Transverse colon (tissue), 4 donors: ENCODE results near the gene NR4A1. TPM values are rescaled to one million over a fixed set of nuclear protein-coding genes. Genes with fewer than 3 reads are reported as not detected.

Source experiments
- DNase-seq: peaks from one replicate; pipeline ENCODE4 v3.0.0-alpha.2; 2019
- H3K27ac ChIP-seq, 4 donors: fragments of 200-600 bp; sonication (generic); 2 replicates each; pipeline ENCODE4 v1.5.1; 2016 to 2018; ENCODE audit warnings: inconsistent platforms in 4 of 4
- H3K27me3 ChIP-seq: fragments of 200-600 bp; sonication (generic); 2 replicates; pipeline ENCODE4 v1.5.1; 2017; ENCODE audit warnings: inconsistent platforms
- H3K36me3 ChIP-seq, 4 donors: fragments of 200-600 bp; sonication (generic); 2 replicates each; pipeline ENCODE4 v1.5.1; 2017 to 2019; ENCODE audit warnings: inconsistent platforms in 4 of 4
- H3K4me1 ChIP-seq, 4 donors: fragments of 200-600 bp; sonication (generic); 2 replicates each; pipeline ENCODE4 v1.5.1; 2017 to 2020; ENCODE audit warnings: inconsistent platforms in 4 of 4
- H3K4me3 ChIP-seq, 4 donors: fragments of 200-600 bp; sonication (generic); 1 replicate in 1 of 4; 2 replicates in 3 of 4; pipeline versions ENCODE4 v1.5.1 to v1.6.1; 2017 to 2019; ENCODE audit warnings: inconsistent platforms in 4 of 4
- H3K9me3 ChIP-seq, 2 donors: fragments of 200-600 bp; sonication (generic); 2 replicates each; pipeline ENCODE4 v1.5.1; 2017 to 2019; ENCODE audit warnings: inconsistent platforms in 2 of 2
- EP300 ChIP-seq: sonication (generic); formaldehyde crosslinking; IDR thresholded peaks from one replicate; pipeline ENCODE4 v1.6.1; 2017; ENCODE audit warnings: antibody characterized with exemption, low read depth
- POLR2A ChIP-seq: fragments of 450-650 bp; IDR thresholded peaks from one replicate; pipeline ENCODE4 v1.6.1; 2016; ENCODE audit warnings: antibody characterized with exemption, mild to moderate bottlenecking, moderate library complexity
- POLR2AphosphoS5 ChIP-seq, 3 donors: sonication (generic); formaldehyde crosslinking; IDR thresholded peaks; one replicate each; pipeline ENCODE4 v1.6.1; 2016; ENCODE audit warnings: antibody characterized with exemption in 3 of 3
- WGBS, 2 donors: methylation state at CpG; one replicate each; pipeline ENCODE4 v1.1.5; 2018; ENCODE audit warnings: low coverage in 1 of 2; 5-methylcytosine and 5-hydroxymethylcytosine counted together
- in situ Hi-C, 4 donors: fragments of 200-750 bp; cut with MboI; loops; one replicate each; pipeline versions ENCODE4 v1.15.0 to v1.15.1; 2017; ENCODE audit warnings: low sequenced_read_pairs in 3 of 4, low pct_ligation_motif_present in 1 of 4, low pct_unique_long_range_greater_than_20kb in 1 of 4
- intact Hi-C: fragments of 100-400 bp; cut with DNase I; formaldehyde crosslinking; loops from one replicate; pipeline ENCODE4 v1.15.1; 2023; ENCODE audit warnings: low total_unique reads
- total RNA-seq, 4 donors: library from RNA; depleted of rRNA; stranded (reverse); fragments of >200 nt; gene quantifications; one replicate each; pipeline ENCODE4 v1.1.0, GENCODE V29; 2016
- TF ChIP-seq, protein P1 (sequence below), 5 experiments: fragments of 200-600 bp in 3 of 5; fragments of 450-650 bp in 2 of 5; sonication (generic) in 3 of 5; IDR thresholded peaks; 1 replicate in 2 of 5; 2 replicates in 3 of 5; pipeline ENCODE4 v1.5.1; 2016 to 2017; ENCODE audit warnings: antibody characterized with exemption in 5 of 5, inconsistent platforms in 3 of 5, mild to moderate bottlenecking in 2 of 5, moderate library complexity in 1 of 5

The NR4A1 gene
- total RNA-seq, 4 donors from 2014 or later, result 50.7 to 102 (median 76.9) TPM

DNA sequence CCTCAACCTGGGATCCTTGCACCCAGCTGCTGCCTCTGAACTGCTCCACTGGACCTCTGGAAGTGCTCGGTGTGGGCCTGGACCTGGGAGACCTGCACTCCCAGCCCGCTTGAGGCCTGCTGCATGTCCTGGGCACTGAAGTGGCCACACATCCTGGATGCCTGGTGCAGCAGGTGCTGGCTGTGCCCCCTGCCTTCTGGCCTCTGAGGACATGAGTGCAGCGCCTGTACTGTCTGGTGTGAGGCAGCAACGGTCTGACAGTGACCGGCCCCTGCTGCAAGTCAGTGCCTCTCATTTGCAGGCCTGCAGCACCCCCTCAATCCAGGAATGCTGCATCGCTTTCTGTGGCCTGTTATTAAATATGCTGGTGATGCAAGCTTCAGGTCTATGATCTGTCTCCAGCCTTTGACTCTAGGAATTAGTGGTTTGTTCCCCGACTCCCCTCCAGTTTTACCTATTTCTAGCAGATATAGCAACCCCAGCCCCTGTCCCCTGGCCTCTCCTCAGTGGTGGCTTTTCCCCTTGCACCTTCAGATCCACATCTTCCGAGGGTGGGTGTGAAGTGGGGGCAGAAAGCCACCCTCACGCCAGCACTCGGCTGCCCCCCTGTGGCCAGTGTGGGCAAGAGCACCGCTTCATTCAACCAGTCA lies 31.9 kb downstream of the NR4A1 start:
- 20 to 27% methylated on average over 1 to 9 of the region's 11 CpGs for WGBS, 2 donors
- Histone ChIP-seq H3K4me1 (peaks cover 11 to 27% (median 14%) of the 10 kb centered on the region in 4 donors), H3K9me3 (no peaks in the 10 kb centered on the region), H3K27ac (peak overlapping the region; percentile 60 to 77 (median 66)), H3K27me3 (no peaks in the 10 kb centered on the region), H3K4me3 (no peak overlapping the region), H3K36me3 (no peaks in the 10 kb centered on the region)
- intact Hi-C loops, result loop anchor here (2.0 kb wide), 1 partner anchor 56 kb away; no protein-coding TSS in a partner anchor
- DNase-seq, result peak; percentile 68
- TF ChIP-seq, protein P1, sequence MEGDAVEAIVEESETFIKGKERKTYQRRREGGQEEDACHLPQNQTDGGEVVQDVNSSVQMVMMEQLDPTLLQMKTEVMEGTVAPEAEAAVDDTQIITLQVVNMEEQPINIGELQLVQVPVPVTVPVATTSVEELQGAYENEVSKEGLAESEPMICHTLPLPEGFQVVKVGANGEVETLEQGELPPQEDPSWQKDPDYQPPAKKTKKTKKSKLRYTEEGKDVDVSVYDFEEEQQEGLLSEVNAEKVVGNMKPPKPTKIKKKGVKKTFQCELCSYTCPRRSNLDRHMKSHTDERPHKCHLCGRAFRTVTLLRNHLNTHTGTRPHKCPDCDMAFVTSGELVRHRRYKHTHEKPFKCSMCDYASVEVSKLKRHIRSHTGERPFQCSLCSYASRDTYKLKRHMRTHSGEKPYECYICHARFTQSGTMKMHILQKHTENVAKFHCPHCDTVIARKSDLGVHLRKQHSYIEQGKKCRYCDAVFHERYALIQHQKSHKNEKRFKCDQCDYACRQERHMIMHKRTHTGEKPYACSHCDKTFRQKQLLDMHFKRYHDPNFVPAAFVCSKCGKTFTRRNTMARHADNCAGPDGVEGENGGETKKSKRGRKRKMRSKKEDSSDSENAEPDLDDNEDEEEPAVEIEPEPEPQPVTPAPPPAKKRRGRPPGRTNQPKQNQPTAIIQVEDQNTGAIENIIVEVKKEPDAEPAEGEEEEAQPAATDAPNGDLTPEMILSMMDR (IDR thresholded peaks at IDR 0.05), result peak; percentile 94 to 98 (median 95)
- TF ChIP-seq EP300, result no peak
- in situ Hi-C loops, result loop anchor here in 3 of 4 donors (5.0 to 10.0 kb wide), 2 partner anchors 56 to 58 kb away; no protein-coding TSS in a partner anchor

DNA sequence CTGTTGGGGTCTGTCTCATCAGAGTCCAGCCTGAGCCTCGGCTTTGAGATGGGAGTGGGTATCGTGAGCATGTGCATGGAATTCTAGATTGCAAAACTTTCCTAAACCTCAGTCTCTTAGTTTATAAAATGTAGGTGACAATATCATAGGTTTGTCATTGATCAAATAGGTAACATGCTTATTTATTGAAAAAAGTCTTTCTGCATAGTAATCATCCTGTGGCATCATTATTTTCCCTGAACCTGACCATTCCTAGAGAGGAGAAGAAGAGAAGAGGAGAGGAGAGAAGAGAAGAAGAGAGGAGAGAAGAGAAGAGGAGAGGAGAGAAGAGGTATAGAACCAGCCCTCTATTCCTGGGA lies 32.4 kb downstream of the NR4A1 start:
- TF ChIP-seq, protein P1 (IDR thresholded peaks at IDR 0.05), result peak in 1 of 5 experiments; percentile 16
- TF ChIP-seq POLR2A, result no peak
- WGBS, 2 donors, result 6% methylated on average over 2 of the region's 2 CpGs; no CpG with 5 or more reads in 1 of the 2 donors
- no peak for DNase-seq
- Histone ChIP-seq H3K27me3 (peaks cover 2% of the 10 kb centered on the region), H3K4me1 (peaks cover 11 to 27% (median 14%) of the 10 kb centered on the region in 4 donors), H3K36me3 (no peaks in the 10 kb centered on the region), H3K4me3 (no peak overlapping the region), H3K27ac (no peak overlapping the region), H3K9me3 (no peaks in the 10 kb centered on the region)
- intact Hi-C loops (loop anchor here (2.0 kb wide), 1 partner anchor 57 kb away; no protein-coding TSS in a partner anchor), in situ Hi-C loops (loop anchor here in 3 of 4 donors (5.0 to 10.0 kb wide), 2 partner anchors 56 to 59 kb away; no protein-coding TSS in a partner anchor)

DNA sequence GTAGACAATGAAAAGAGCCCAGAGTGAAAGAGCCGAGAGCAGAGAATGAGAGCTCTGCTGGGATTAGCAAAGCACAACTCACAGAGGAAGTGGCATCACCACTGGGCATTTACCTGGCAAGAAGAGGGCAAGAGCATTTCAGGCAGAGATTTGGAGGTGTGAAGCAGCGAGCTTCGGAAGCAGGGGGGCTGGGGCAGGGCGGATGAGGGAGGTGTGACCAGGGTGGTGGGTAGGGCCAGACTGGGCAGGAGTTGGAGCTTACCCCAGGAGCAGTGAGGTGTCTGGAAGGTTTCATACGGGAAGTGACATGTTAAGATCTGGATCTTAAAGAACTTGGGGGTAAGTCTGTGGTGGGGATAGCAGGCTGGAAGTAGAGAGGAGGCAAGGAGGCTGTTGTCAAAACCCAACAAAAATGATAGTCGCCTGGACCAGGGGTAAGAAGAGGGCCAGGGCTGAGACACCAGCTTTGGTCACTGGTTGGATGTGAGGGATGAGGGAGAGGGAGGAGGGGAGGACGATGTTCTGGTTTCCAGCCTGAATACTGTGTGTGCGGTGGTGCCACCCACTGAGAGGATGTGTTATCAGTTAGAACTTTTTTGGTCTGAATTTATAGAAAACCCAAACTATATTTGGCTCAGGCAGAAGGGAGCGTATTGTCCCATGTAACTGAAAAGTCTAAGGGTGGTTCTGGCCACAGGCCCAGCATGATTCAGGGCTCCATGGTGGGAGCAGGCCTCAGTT lies 33.4 kb downstream of the NR4A1 start:
- H3K27ac ChIP-seq, result no peak overlapping the region
- WGBS, 2 donors, result 79 to 91% methylated on average over 3 to 9 of the region's 9 CpGs
- intact Hi-C loops (no loop called here), in situ Hi-C loops (loop anchor here in 3 of 4 donors (5.0 to 10.0 kb wide), 2 partner anchors 57 to 60 kb away; no protein-coding TSS in a partner anchor)
- peaks cover 6% of the 10 kb centered on the region for H3K27me3 ChIP-seq
- H3K36me3 ChIP-seq, result no peaks in the 10 kb centered on the region
- H3K4me1 ChIP-seq, result peaks cover 11 to 27% (median 14%) of the 10 kb centered on the region in 4 donors
- DNase-seq, result no peak
- TF ChIP-seq, protein P1 (IDR thresholded peaks at IDR 0.05), result no peak
- TF ChIP-seq POLR2AphosphoS5 (IDR thresholded peaks at IDR 0.05), result no peak
- no peak for TF ChIP-seq EP300
- no peak for TF ChIP-seq POLR2A
- H3K9me3 ChIP-seq, result no peaks in the 10 kb centered on the region
- no peak overlapping the region for H3K4me3 ChIP-seq

DNA sequence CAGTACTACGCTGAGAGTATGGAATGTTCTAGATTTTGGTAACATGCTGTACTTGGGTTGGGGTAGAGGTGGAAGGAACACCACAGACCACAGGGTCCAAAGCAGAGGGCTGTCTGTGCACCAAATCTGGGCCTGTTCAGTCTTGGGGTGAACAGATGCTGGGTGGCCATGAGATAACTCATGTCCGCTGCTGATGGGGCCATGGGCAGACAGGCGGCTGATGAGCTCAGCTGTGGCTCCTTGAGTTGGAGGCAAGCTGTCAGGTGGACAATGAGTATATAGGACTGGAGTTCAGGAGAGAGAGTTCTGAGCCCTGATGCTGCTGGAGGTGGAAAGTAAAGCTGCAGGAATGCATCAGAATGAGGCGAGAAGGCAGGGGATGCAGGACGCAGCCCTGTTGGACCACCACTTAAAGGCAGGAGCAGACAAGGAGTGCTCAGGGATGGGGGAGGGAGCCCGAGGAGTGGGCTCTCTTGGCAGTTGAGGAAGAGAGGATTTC lies 34.5 kb downstream of the NR4A1 start:
- in situ Hi-C loops, result loop anchor here in 1 of 4 donors (10.0 kb wide), 1 partner anchor 61 kb away; no protein-coding TSS in a partner anchor

More for the DNA sequence above, 34.5 kb downstream of the NR4A1 start:
- Histone ChIP-seq H3K27me3 (peaks cover 6% of the 10 kb centered on the region), H3K9me3 (no peaks in the 10 kb centered on the region), H3K4me3 (no peak overlapping the region), H3K27ac (peak overlapping the region in 1 of 4 donors; percentile 46), H3K4me1 (peaks cover 10 to 27% (median 13%) of the 10 kb centered on the region in 4 donors), H3K36me3 (no peaks in the 10 kb centered on the region)
- DNase-seq, result no peak
- WGBS, 2 donors, result 88 to 93% methylated on average over 4 to 6 of the region's 6 CpGs
- intact Hi-C loops, result no loop called here
- TF ChIP-seq POLR2A (no peak), EP300 (no peak), POLR2AphosphoS5 (IDR thresholded peaks at IDR 0.05) (no peak)
- TF ChIP-seq, protein P1 (IDR thresholded peaks at IDR 0.05), result no peak
